ENCODE results near the gene ATP1A2.

- TF ChIP-seq CTCF (IDR thresholded peaks at IDR 0.05) (no peak), ZNF121 (CRISPR knock-in tag; IDR thresholded peaks at IDR 0.05) (peak; percentile 41; the same call in 1 of the 2 replicates), TEAD4 (CRISPR knock-in tag; IDR thresholded peaks at IDR 0.05) (no peak), TEAD1 (CRISPR knock-in tag; IDR thresholded peaks at IDR 0.05) (peak; percentile 75; the same call in 1 of the 2 replicates)
- TF ChIP-seq, protein P1, sequence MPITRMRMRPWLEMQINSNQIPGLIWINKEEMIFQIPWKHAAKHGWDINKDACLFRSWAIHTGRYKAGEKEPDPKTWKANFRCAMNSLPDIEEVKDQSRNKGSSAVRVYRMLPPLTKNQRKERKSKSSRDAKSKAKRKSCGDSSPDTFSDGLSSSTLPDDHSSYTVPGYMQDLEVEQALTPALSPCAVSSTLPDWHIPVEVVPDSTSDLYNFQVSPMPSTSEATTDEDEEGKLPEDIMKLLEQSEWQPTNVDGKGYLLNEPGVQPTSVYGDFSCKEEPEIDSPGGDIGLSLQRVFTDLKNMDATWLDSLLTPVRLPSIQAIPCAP (CRISPR knock-in tag; IDR thresholded peaks at IDR 0.05), result no peak
Observed at GRCh38 chr1:160169553-160170399, 54.2 kb downstream of the ATP1A2 start.

All from WTC11 (cell line).